ENCODE measurements around the gene RPTOR.

Gene RPTOR

GRCh38 chr17:80981929-80982425 is 437.3 kb downstream of the RPTOR start:
- no peak overlapping the region for H3K4me3 ChIP-seq (ENCODE audit: low read length)
- no peak overlapping the region for H3K9ac ChIP-seq (ENCODE audit: low read length)
- H3K9me3 ChIP-seq (ENCODE audit: control insufficient read depth, low read length): no peaks in the 10 kb centered on the region
- no peaks in the 10 kb centered on the region for H3K36me3 ChIP-seq (ENCODE audit: control insufficient read depth, insufficient read depth, low read length)
- peaks cover 26% of the 10 kb centered on the region for H3K27me3 ChIP-seq (ENCODE audit: control insufficient read depth, insufficient read depth, low read length)
- no peaks in the 10 kb centered on the region for H3K4me1 ChIP-seq (ENCODE audit: control insufficient read depth, insufficient read depth, low read length)

- Histone ChIP-seq H3K36me3 (ENCODE audit: control insufficient read depth, insufficient read depth, low read length) (no peaks in the 10 kb centered on the region), H3K9ac (ENCODE audit: low read length) (no peak overlapping the region), H3K27me3 (ENCODE audit: control insufficient read depth, insufficient read depth, low read length) (peaks cover 26% of the 10 kb centered on the region), H3K4me3 (ENCODE audit: low read length) (no peak overlapping the region), H3K9me3 (ENCODE audit: control insufficient read depth, low read length) (no peaks in the 10 kb centered on the region), H3K4me1 (ENCODE audit: control insufficient read depth, insufficient read depth, low read length) (no peaks in the 10 kb centered on the region)
Measured at GRCh38 chr17:80982426-80982974, 437.9 kb downstream of the RPTOR start.

GRCh38 chr17:80983545-80983944 is 438.9 kb downstream of the RPTOR start:
- H3K4me3 ChIP-seq (ENCODE audit: low read length): no peak overlapping the region
- peaks cover 32% of the 10 kb centered on the region for H3K27me3 ChIP-seq (ENCODE audit: control insufficient read depth, insufficient read depth, low read length)
- no peaks in the 10 kb centered on the region for H3K36me3 ChIP-seq (ENCODE audit: control insufficient read depth, insufficient read depth, low read length)
- H3K9ac ChIP-seq (ENCODE audit: low read length): no peak overlapping the region
- no peaks in the 10 kb centered on the region for H3K4me1 ChIP-seq (ENCODE audit: control insufficient read depth, insufficient read depth, low read length)
- no peaks in the 10 kb centered on the region for H3K9me3 ChIP-seq (ENCODE audit: control insufficient read depth, low read length)

- H3K36me3 ChIP-seq (ENCODE audit: control insufficient read depth, insufficient read depth, low read length): no peaks in the 10 kb centered on the region
- no peaks in the 10 kb centered on the region for H3K9me3 ChIP-seq (ENCODE audit: control insufficient read depth, low read length)
- H3K4me3 ChIP-seq (ENCODE audit: low read length): no peak overlapping the region
- peaks cover 12% of the 10 kb centered on the region for H3K4me1 ChIP-seq (ENCODE audit: control insufficient read depth, insufficient read depth, low read length)
- peaks cover 27% of the 10 kb centered on the region for H3K27me3 ChIP-seq (ENCODE audit: control insufficient read depth, insufficient read depth, low read length)
- H3K9ac ChIP-seq (ENCODE audit: low read length): no peak overlapping the region
Measured at GRCh38 chr17:80984749-80985148, 440.1 kb downstream of the RPTOR start.

- peaks cover 15% of the 10 kb centered on the region for H3K4me1 ChIP-seq (ENCODE audit: control insufficient read depth, insufficient read depth, low read length)
Measured at GRCh38 chr17:80986046-80986445, 441.4 kb downstream of the RPTOR start.

GRCh38 chr17:80986816-80987475 is 442.3 kb downstream of the RPTOR start:
- H3K36me3 ChIP-seq (ENCODE audit: control insufficient read depth, insufficient read depth, low read length): no peaks in the 10 kb centered on the region
- peaks cover 19% of the 10 kb centered on the region for H3K4me1 ChIP-seq (ENCODE audit: control insufficient read depth, insufficient read depth, low read length)
- peaks cover 9% of the 10 kb centered on the region for H3K27me3 ChIP-seq (ENCODE audit: control insufficient read depth, insufficient read depth, low read length)
- H3K9me3 ChIP-seq (ENCODE audit: control insufficient read depth, low read length): no peaks in the 10 kb centered on the region
- H3K4me3 ChIP-seq (ENCODE audit: low read length): no peak overlapping the region
- no peak overlapping the region for H3K9ac ChIP-seq (ENCODE audit: low read length)

More at GRCh38 chr17:80986046-80986445, 441.4 kb downstream of the RPTOR start:
- no peaks in the 10 kb centered on the region for H3K36me3 ChIP-seq (ENCODE audit: control insufficient read depth, insufficient read depth, low read length)
- H3K9ac ChIP-seq (ENCODE audit: low read length): no peak overlapping the region
- no peak overlapping the region for H3K4me3 ChIP-seq (ENCODE audit: low read length)
- peaks cover 14% of the 10 kb centered on the region for H3K27me3 ChIP-seq (ENCODE audit: control insufficient read depth, insufficient read depth, low read length)
- H3K9me3 ChIP-seq (ENCODE audit: control insufficient read depth, low read length): no peaks in the 10 kb centered on the region

GRCh38 chr17:80987941-80988461 is 443.4 kb downstream of the RPTOR start:
- Histone ChIP-seq H3K36me3 (ENCODE audit: control insufficient read depth, insufficient read depth, low read length) (no peaks in the 10 kb centered on the region), H3K9ac (ENCODE audit: low read length) (no peak overlapping the region), H3K27me3 (ENCODE audit: control insufficient read depth, insufficient read depth, low read length) (peaks cover 6% of the 10 kb centered on the region), H3K4me1 (ENCODE audit: control insufficient read depth, insufficient read depth, low read length) (peaks cover 24% of the 10 kb centered on the region), H3K9me3 (ENCODE audit: control insufficient read depth, low read length) (no peaks in the 10 kb centered on the region), H3K4me3 (ENCODE audit: low read length) (no peak overlapping the region)

- H3K36me3 ChIP-seq (ENCODE audit: control insufficient read depth, insufficient read depth, low read length): no peaks in the 10 kb centered on the region
- H3K4me3 ChIP-seq (ENCODE audit: low read length): no peak overlapping the region
- peak overlapping the region; percentile 25 for H3K9ac ChIP-seq (ENCODE audit: low read length)
- H3K27me3 ChIP-seq (ENCODE audit: control insufficient read depth, insufficient read depth, low read length): peaks cover 6% of the 10 kb centered on the region
- H3K9me3 ChIP-seq (ENCODE audit: control insufficient read depth, low read length): no peaks in the 10 kb centered on the region
- H3K4me1 ChIP-seq (ENCODE audit: control insufficient read depth, insufficient read depth, low read length): peaks cover 31% of the 10 kb centered on the region
Measured at GRCh38 chr17:80989586-80989913, 444.9 kb downstream of the RPTOR start.

GRCh38 chr17:80990921-80991644 is 446.4 kb downstream of the RPTOR start:
- Histone ChIP-seq H3K9ac (ENCODE audit: low read length) (peak overlapping the region; percentile 77), H3K4me1 (ENCODE audit: control insufficient read depth, insufficient read depth, low read length) (peaks cover 31% of the 10 kb centered on the region), H3K4me3 (ENCODE audit: low read length) (peak overlapping the region; percentile 31), H3K36me3 (ENCODE audit: control insufficient read depth, insufficient read depth, low read length) (no peaks in the 10 kb centered on the region), H3K9me3 (ENCODE audit: control insufficient read depth, low read length) (no peaks in the 10 kb centered on the region), H3K27me3 (ENCODE audit: control insufficient read depth, insufficient read depth, low read length) (peaks cover 6% of the 10 kb centered on the region)

GRCh38 chr17:80991645-80992076 is 447.0 kb downstream of the RPTOR start, which contains the start of gene CHMP6:
Gene CHMP6, plus strand, starts transcription at chr17:80991841. Its CDS starts 78 bp downstream, at chr17:80991919.
- Histone ChIP-seq H3K9ac (ENCODE audit: low read length) (peak within 1 kb of the TSS; percentile 77), H3K9me3 (ENCODE audit: control insufficient read depth, low read length) (no peaks in the 10 kb centered on the region), H3K36me3 (ENCODE audit: control insufficient read depth, insufficient read depth, low read length) (no peaks in the 10 kb centered on the region), H3K4me3 (ENCODE audit: low read length) (peak within 1 kb of the TSS; percentile 50), H3K4me1 (ENCODE audit: control insufficient read depth, insufficient read depth, low read length) (peaks cover 31% of the 10 kb centered on the region), H3K27me3 (ENCODE audit: control insufficient read depth, insufficient read depth, low read length) (peaks cover 6% of the 10 kb centered on the region)

- Histone ChIP-seq H3K4me3 (ENCODE audit: low read length) (peak overlapping the region; percentile 50), H3K36me3 (ENCODE audit: control insufficient read depth, insufficient read depth, low read length) (no peaks in the 10 kb centered on the region), H3K9ac (ENCODE audit: low read length) (peak overlapping the region; percentile 77), H3K27me3 (ENCODE audit: control insufficient read depth, insufficient read depth, low read length) (peaks cover 6% of the 10 kb centered on the region), H3K4me1 (ENCODE audit: control insufficient read depth, insufficient read depth, low read length) (peaks cover 31% of the 10 kb centered on the region), H3K9me3 (ENCODE audit: control insufficient read depth, low read length) (no peaks in the 10 kb centered on the region)
Measured at GRCh38 chr17:80992077-80992947, 447.7 kb downstream of the RPTOR start.
